ENCODE measurements around the gene RSAD1.

The RSAD1 gene

DNA sequence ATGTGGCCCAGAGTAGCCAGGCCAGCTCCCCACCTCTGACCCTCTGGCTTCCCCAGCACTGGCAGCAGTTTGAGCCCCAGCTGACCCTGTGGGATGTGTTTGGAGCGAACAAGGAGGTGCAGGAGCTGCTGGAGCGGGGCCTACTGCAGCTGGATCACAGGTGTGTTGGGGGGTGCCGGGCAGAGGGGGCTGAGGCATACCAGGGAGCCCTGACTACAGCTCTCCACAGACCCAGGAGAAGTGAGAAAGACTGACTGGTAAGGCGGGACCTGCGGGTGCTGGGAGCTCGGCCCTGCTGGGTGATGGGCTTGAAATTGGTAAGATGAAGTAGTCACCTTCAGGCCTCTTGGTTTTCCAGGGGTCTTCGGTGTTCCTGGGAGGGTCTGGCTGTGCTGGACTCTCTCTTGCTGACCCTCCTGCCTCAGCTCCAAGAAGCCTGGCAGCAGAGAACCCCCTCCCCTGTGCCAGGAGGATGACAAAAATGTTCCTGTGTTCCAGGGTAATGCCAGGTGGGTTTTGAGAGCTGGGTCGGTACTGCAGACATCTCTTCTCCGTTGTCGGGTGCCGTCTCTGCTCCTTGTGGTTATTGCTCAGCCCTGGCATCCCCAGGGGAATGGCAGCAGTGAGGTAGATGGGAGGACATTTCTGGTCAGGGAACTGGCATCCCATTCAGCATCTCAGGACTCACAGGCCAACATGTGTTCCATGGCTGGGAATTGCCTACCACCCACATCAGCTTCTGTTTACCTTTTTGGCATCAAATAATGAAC, 5.9 kb downstream of the RSAD1 start:
- DNase-seq (ENCODE audit: low read depth) = no peak
- H3K4me3 ChIP-seq (ENCODE audit: low read depth, low read length) = no peak overlapping the region

DNA sequence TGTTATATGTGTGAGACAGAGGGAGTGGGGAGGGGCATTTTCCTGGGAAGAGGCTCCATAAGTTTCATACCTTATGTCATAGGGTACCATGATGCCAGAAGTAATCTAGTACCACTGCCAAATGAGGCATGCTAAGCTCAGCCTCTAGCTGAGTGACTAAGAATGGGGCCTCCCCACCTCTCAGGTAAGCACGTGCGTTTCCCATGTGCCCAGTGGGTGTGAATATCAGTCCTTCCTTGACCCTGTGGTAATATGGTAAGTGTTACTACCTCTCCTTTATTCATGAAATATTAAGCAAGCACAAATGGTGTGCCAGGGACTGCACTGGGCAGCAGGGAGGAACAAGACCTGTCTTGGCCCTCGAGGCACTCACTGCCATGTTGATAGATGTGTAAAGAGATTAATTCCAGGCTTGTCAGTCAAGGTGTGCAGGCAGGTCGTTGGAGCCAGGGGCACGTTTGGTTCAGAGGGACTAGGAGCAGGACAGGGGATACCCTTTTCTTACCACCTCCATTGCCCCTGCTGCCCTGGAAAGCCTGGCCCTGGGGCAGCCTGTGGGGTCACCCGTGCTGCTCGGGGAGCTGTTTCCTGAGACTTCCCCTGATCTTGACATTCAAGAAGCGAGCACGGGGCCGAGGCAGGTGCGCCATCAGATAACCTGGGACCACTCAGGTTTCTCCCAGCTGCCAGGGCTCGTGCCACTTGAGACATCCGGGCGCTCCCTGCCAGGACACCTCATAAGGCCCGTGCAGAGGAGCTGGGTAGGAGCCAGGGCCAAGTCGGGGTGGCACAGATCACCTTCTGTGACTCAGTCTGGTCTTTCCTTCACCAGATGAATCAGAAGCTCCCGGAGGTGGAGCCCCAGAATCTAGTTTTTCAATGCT, 8.8 kb downstream of the RSAD1 start:
- no peak overlapping the region for H3K4me3 ChIP-seq (ENCODE audit: low read depth, low read length)
- no peak for DNase-seq (ENCODE audit: low read depth)

GRCh38 chr17:50488880-50489279, 10.2 kb downstream of the RSAD1 start:
- no peak for DNase-seq (ENCODE audit: low read depth)
- no peak overlapping the region for H3K4me3 ChIP-seq (ENCODE audit: low read depth, low read length)

- no peak overlapping the region for H3K4me3 ChIP-seq (ENCODE audit: low read depth, low read length)
- no peak for DNase-seq (ENCODE audit: low read depth)
Observed at GRCh38 chr17:50491505-50491904, 12.8 kb downstream of the RSAD1 start.

DNA sequence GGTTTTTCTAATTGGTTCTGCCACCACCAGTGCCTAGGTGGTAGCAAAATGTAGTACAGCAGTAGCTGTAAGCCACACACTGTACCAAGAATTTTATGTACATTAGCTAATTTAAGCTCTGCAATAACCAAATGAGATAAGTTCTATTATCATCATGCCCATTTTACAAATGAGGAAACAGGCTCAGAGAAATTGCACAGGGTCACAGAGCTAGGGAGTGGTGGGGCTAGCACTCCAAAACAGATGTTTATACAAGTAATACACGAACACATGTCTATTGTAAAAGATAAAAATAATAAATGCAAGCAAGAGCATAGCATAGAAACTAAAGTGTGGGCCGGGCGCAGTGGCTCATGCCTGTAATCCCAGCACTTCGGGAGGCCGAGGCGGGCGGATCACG, 13.6 kb downstream of the RSAD1 start:
- DNase-seq (ENCODE audit: low read depth) = no peak

DNA sequence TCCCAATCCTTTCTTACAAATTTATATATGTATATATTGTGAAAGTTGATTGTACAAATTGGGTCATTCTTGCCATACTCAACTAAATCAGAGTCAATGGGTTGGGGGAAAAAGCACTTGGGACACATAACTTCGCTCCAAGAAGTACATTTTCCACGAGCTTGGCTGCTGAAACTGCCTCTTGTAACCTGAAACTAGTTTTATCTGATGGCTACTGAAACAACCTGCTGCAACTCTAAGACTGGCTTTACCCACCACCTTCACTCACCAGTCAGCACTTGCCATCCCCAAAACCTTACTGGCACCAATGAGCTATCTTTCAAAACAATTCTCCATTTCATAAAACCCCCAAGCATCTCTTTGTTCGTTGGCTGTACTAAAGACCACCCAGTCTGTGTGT, 15.1 kb downstream of the RSAD1 start:
- no peak overlapping the region for H3K4me3 ChIP-seq (ENCODE audit: low read depth, low read length)
- DNase-seq (ENCODE audit: low read depth) = no peak

More for the DNA sequence above, 13.6 kb downstream of the RSAD1 start:
- no peak overlapping the region for H3K4me3 ChIP-seq (ENCODE audit: low read depth, low read length)

GRCh38 chr17:50495217-50495823, 16.7 kb downstream of the RSAD1 start:
- no peak for DNase-seq (ENCODE audit: low read depth)
- no peak overlapping the region for H3K4me3 ChIP-seq (ENCODE audit: low read depth, low read length)

DNA sequence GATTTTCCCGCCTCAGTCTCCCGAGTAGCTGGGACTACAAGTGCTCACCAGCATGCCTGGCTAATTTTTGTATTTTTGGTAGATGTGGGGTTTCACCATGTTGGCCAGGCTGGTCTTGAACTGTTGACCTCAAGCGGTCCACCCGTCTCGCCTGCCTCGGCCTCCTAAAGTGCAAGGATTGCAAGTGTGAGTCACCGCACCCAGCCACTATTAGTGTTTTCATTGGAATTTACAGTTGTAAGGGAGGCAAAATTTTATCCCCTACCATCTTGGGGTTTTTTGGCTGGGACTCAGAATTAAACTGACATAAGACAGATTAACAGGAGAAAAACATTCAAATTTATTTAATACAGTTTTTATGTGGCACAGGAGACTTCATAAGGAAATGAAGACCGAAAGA, 17.3 kb downstream of the RSAD1 start:
- H3K4me3 ChIP-seq (ENCODE audit: low read depth, low read length) = no peak overlapping the region
- no peak for DNase-seq (ENCODE audit: low read depth)

- no peak for DNase-seq (ENCODE audit: low read depth)
Observed at GRCh38 chr17:50498021-50498874, 19.6 kb downstream of the RSAD1 start.

GRCh38 chr17:50499270-50499669, 20.6 kb downstream of the RSAD1 start:
- no peak overlapping the region for H3K4me3 ChIP-seq (ENCODE audit: low read depth, low read length)
- no peak for DNase-seq (ENCODE audit: low read depth)

More at GRCh38 chr17:50498021-50498874, 19.6 kb downstream of the RSAD1 start:
- no peak overlapping the region for H3K4me3 ChIP-seq (ENCODE audit: low read depth, low read length)

GRCh38 chr17:50499721-50500120, 21.1 kb downstream of the RSAD1 start:
- H3K4me3 ChIP-seq (ENCODE audit: low read depth, low read length) = no peak overlapping the region
- DNase-seq (ENCODE audit: low read depth) = no peak

DNA sequence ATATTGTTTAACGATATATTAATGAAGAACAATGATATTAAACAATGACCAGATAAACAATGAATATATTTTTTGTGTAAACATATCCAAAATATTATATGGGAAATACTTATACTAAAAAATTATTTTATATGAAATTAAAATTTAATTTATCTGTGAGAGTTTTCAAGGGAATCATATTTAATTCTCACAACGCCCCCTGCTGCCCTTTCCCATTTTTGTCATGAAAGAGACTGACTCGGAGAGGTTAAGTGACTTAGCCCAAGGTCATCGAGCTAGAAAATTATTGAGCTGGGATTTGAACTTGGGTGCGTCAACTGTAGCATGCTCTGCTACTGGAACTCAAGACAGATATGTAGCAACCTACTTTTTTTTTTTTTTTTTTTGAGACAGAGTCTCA, 22.4 kb downstream of the RSAD1 start:
- DNase-seq (ENCODE audit: low read depth) = no peak
- no peak overlapping the region for H3K4me3 ChIP-seq (ENCODE audit: low read depth, low read length)

- DNase-seq (ENCODE audit: low read depth) = no peak
- H3K4me3 ChIP-seq (ENCODE audit: low read depth, low read length) = no peak overlapping the region
Observed at GRCh38 chr17:50502301-50502990, 23.8 kb downstream of the RSAD1 start.

- DNase-seq (ENCODE audit: low read depth) = no peak
- H3K4me3 ChIP-seq (ENCODE audit: low read depth, low read length) = no peak overlapping the region
Observed at GRCh38 chr17:50505591-50506130, 27.0 kb downstream of the RSAD1 start.

- no peak for DNase-seq (ENCODE audit: low read depth)
- H3K4me3 ChIP-seq (ENCODE audit: low read depth, low read length) = no peak overlapping the region
Observed at GRCh38 chr17:50506298-50506697, 27.6 kb downstream of the RSAD1 start.

GRCh38 chr17:50507871-50508572, 29.4 kb downstream of the RSAD1 start, which contains the start of gene MYCBPAP:
TSS of gene MYCBPAP (plus strand) at chr17:50508439. CDS start at chr17:50508675, 236 bp downstream.
- H3K4me3 ChIP-seq (ENCODE audit: low read depth, low read length) = peak within 1 kb of the TSS; percentile 48
- no peak for DNase-seq (ENCODE audit: low read depth)

GRCh38 chr17:50508573-50509460, 30.2 kb downstream of the RSAD1 start:
- peak overlapping the region; percentile 48 for H3K4me3 ChIP-seq (ENCODE audit: low read depth, low read length)
- DNase-seq (ENCODE audit: low read depth) = no peak

Data from skeletal muscle cell (primary cell).